ENCODE data around the gene WWC1.

The WWC1 gene

DNA sequence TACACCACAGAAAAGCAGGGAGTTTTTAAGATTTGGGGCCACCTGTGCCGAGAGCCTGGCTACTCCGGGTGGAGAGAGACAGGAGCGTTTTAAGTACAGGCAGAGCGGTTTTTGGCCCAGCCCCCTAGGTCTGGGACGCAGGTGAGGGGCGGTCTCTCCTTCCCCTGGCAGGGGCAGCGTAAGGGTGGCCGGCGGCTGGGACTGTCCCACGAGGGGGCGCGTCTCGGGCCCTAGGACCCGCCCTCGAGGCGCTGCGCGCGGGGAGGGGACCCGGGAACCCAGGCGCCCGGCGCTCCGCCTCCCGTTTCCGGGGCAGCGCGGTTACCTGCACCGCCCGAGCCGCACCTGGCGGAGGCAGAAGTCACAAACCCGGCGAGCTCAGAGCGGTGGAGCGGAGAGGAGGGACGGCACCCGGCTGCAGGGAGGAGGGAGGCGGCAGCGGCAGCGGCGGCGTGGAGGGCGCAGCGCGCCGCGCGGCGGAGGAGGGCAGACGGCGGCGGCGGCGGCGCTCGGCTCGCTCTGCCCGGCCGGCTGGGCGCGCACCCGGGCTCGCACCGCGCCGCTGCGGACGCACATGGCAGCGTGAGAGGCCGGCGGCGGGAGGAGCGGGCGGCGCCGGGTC lies at the start of gene WWC1:
Gene WWC1 (plus strand): TSS at position 304 of the 622 bp plus-strand sequence. CDS start 508 bp downstream, outside the sequence.
- DNase-seq, result peak; percentile 40 to 47

DNA sequence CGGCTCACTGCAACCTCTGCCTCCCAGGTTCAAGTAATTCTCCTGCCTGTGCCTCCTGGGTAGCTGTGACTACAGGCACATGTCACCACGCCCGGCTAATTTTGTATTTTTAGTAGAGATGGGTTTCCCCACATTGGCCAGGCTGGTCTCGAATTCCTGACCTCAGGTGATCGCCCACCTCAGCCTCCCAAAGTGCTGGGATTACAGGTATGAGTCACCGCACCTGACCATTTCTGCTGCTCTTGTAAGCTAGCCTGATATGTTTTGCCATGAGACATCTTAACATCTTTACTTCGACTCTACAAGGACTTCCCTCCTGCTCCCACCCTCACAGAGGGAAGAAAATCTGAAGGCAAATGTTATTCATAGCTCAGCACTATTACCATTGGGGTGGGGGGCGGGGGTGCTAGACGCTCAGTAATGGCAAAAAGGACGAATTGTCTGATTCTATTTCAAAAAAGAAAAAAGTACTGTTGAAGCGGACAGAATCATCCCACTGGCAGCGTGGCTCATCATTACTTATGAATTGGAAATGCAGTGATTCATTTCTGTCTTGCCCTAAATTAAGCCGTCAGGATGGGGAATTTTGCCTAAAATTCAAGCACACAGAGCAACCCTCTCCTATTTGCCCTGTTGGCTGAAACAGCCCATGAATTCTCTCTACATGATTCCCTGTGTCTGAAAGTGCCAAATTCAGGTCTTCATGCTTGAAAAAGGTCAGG lies 46.4 kb upstream of the WWC1 start:
- DNase-seq, result no peak

DNA sequence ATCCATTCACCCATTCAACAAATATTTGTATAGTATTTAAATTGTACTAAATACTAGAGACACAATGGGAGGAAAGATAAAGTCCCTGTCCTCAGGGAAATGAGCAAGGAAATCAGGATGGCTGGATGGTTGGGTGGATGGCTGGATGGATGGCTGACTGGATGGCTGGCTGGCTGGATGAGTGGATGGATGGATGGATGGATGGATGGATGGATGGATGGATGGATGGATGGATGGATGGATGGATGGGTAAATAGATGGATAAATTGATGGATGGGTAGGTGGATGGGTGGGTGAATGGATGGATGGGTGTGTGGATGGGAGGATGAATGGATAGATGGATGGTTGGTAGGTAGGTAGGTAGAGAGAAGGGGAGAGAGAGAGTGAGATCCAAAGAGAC lies 41.5 kb upstream of the WWC1 start:
- no peak for DNase-seq

DNA sequence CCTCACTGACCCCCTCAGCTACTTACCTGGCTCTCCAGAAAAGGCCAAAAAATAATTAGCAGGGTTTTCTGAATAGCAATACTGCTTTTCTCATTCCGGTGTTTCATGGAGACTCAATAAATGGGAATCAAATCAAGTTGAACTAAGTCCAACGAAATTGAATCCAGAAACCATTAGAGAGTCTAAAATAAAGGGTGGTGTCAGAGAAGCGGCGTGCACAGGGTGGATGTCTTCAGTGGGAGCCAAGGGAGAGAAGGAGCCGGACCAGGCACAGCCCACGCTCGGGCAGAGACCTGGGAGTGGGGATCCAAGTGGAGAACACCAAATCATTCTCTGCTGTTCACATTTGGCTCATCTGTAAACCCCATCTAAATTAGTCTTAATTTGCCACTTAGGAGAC lies 40.2 kb upstream of the WWC1 start:
- no peak for DNase-seq

DNA sequence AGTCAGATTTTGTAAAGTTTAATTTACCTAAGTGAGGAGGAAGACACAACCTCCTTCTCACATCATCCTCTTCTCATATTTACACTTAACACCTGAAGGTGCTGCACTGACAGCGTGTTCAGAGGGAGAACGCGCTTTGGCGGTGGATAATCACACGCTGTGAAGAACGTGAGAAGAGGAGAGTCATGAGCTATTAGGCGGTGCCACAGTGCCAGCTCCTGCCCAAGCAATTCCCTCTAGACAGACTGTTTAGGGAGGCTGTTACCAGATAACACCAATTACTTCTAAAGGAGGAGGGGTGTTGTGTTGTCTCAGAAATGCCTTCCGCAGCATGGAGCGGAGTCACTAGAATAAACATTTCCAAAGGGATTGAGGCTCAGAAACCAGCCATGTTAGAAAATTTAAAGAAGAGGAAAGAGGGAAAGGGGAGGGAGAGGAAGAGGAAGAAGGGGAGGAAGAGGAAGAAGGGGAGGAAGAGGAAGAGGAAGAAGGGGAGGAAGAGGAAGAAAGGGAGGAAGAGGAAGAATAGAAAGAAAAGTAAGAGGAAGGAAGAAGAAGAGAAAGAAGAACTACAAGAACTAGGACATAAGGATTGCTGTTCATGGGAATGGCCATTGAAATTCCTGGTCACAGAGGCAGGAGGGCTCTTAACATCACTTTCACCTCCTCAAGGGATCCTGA lies 37.3 kb upstream of the WWC1 start:
- DNase-seq, result no peak

DNA sequence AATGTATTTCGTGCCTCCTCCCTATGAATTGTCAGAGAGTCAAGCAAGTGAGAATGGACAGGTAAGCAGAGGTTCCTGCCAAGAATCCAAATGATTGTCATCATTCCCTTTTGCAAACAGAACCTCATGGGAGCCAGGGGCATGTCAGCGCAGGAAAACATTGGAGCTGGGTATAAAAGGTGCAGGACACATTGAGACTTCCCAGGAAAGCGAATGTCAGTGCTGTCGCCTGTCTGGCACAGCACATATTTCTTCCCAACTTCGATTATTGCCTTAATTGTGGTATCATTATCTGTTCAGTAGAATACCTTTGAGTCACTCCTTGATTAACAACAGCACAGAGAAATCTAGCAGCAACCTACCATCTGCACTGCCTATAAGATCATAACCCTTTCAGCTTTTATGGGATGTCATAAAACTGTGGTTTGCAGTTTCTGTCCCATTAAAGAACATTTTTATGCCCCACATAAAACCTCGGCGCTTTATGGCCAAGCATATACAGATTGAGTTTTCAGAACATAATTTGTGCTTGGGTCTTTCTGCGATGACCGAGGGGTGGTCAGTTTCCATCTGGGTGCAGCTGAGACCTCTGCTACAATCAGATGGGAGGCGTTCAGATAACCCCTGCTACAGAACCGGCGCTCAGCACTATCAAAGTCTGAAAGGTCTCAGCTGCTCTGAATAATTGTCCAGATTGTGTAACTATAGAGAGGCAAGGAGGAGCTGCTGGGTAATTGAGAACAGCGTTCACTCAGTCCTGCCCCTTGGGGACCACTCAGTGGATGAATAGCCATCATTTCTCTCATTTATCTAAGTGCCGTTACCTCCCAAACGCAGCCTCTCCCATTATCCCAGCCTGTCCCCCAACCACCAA lies 30.9 kb upstream of the WWC1 start:
- no peak for DNase-seq

DNA sequence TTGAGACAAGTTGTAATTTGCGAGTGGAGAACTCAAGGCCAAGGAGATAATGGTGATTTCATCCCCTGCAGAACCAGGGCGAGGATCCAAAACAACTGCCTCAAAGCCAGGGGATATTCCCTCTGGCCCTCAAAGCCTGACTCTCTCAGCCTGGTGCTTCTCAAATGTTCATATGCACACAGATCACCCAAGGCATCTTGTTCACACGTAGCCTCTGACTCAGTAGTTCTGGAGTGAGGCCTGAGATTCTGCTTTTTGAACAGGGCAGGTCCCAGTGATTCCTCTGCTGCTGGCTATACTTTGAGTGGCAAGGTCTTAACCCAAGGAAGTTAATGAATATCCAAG lies 30.2 kb upstream of the WWC1 start:
- DNase-seq, result no peak

DNA sequence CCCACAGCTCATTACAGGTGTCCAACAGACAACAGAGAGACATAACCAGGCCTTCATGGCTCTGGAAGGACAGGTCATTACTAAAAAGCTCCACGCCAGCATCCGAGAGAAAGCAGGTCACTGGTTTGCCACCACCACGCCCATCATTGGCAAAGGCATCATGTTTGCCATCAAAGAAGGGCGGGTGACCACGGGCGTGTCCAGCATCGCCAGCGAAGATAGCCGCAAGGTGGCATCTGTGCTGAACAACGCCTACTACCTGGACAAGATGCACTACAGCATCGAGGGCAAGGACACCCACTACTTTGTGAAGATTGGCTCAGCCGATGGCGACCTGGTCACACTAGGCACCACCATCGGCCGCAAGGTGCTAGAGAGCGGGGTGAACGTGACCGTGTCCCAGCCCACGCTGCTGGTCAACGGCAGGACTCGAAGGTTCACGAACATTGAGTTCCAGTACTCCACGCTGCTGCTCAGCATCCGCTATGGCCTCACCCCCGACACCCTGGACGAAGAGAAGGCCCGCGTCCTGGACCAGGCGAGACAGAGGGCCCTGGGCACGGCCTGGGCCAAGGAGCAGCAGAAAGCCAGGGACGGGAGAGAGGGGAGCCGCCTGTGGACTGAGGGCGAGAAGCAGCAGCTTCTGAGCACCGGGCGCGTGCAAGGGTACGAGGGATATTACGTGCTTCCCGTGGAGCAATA lies 29.3 kb upstream of the WWC1 start:
- DNase-seq, result no peak

DNA sequence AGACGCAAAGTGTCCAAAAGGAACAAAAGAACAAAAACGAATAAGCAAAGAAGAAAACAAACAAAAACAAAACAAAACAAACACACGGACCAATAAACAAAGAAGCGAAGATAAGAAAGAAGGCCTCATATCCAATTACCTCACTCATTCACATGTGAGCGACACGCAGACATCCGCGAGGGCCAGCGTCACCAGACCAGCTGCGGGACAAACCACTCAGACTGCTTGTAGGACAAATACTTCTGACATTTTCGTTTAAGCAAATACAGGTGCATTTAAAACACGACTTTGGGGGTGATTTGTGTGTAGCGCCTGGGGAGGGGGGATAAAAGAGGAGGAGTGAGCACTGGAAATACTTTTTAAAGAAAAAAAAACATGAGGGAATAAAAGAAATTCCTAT lies 28.3 kb upstream of the WWC1 start:
- no peak for DNase-seq

DNA sequence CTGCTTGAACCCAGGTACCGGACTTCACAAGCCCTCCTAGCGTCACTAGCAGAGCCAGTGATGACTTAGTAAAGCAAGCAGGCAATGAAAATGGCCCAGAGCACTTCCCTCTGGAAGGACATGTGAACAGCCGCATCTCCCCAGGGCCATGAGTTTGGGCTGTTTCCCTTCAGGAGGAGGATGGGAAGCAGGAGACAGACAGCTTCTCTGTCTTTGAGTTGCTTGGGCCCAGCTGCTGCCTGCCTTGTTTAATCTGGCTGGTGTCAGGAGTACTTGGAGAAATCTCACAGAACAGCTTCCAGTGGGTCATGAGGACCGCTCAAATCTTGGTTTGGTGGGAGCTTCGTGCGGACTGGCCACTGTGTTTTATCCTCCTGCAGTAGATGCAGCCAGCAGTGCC lies 25.4 kb upstream of the WWC1 start:
- DNase-seq, result no peak

DNA sequence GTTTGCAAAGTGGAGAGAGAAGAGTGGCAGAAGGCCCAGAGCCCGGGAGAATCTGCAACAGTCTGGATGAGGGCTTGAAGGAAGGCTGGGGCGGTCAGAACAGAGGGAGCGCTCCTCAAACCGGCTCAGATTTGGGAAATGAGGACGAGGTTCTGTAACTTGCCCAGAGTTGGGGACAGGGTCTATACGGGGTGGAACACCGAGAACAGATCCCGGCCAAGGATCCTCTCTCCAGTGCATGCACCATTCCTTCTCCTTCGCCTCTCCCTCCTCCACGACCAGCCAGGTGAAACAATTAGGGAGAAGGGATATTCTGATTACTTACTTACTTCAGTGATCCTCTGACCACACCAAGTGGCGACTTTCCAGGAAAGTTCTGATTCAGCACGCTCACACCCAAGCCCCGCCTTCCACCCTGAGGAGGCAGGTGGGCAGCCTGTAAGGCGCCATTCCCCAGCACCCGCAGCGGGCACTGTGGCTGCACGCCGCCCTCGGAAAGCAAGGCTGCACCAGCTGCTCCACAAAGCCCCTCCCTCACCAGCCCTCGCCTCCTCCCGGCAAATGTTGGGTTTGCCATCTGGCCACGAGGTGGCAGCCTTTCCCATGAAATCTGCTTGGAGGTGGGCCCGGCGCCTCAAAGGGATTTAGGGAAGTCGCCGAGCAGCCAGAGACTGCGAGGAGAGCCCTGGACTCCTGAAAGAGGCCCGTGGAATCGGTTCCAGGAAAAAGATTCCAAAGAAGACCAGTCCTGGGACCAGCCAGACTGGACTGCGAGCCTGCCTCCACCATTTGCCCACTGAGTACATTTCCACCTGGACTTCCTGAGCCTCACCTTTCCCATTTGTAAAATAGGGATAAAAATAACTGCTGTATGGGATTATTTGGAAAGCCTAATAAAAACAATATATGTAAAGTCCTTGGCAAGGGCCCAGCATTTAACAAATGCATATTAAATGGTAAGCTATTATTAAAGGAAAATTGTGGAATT lies 22.2 kb upstream of the WWC1 start:
- peak; percentile 80 to 83 for DNase-seq

DNA sequence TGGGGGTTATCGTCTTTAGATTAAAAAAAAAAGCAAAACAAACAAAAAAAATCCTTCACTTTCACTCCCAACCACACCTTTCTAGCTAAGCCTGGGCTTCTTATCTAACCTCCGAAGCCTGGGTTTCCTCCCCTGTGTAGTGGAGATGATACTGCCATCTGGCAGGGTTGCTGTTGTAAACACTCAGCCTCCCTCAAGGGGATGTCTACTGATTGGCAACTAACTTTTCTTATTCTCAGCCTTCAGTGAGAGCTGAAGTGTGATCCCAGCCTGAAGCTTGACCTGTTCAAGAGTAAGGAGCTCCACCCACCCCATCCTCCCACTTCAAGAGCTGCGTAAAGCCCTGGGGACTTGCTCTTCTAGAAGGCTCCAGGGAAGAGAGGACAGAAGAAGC lies 21.5 kb upstream of the WWC1 start:
- DNase-seq, result no peak

DNA sequence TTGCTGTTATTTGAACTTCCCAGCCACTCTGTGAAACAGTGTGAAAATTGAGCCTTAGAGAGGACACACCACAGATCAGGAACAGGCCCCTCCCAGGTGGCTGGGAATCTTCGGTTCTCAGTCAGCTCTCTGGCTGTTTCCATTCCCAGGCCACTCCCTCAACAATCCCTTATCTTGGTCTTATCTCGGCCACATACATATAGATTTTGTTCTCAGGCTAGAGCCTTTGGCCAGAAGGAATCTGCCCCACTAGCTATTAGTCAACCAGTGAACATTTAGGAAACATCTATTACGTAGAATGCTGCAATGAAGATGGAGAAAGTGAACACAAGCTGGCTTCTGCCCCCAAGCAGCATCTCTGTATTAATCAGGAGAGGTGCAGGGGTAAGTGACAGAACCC lies 21.0 kb upstream of the WWC1 start:
- DNase-seq, result no peak

DNA sequence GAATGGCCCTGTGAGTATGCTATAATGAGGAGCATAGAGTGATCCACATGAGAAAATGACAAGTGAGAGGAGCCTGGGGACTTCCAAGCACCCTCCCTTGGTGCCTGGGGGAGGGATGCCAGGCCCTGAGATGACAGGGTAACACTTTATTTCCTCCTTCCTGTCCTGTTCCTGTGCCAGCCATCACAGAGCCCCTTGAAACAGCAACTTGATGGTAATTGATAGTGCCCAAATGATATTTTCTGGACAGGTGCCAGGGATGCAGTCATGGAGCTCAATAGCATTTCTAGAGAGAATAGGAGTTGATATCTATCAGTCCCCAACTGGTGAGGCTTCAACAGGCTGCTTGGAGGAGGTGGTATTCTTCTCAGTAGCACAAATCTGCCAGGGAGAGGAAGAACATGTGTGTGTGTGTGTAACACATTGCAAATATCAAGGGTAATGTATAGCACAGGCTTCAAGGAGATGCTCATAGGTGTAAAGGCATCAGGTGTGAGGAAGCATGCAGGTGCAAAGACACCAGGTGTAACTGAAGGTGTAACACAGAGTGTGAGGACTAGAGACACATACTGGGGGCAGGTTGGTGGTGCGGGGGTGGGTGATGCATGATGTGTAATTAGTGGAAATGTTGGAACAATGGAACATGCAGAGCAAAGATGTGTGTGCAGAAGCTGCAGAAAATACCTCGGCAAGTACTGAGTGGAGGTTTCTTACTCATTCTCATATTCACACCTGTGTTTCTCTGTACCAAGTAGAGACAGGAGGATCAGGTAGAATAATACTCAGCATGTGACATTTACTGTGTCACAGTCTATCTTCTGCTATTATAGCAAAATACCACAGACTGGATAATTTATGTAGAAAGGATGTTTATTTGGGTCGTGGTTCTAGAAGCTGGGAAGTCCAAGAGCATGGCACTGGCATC lies 18.1 kb upstream of the WWC1 start:
- DNase-seq, result no peak

DNA sequence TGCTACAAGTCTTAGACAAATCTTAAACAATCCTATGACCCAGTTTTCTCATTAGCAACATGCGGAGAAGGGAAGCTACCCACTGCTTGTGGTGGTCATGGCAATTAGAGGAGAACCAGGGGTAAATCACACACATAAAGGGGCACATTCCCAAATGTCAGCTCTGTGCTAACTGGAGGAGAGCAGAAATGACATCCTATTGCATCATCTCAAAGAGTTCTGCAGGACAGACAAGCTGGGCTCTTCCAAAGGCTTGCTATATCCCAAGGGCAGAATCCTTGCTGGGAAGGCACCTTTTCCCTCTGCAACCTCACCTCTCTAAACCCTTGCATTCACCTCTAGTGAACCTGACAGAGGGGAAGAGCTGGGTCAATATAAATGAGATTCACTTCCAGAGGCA lies 17.0 kb upstream of the WWC1 start:
- DNase-seq, result no peak

DNA sequence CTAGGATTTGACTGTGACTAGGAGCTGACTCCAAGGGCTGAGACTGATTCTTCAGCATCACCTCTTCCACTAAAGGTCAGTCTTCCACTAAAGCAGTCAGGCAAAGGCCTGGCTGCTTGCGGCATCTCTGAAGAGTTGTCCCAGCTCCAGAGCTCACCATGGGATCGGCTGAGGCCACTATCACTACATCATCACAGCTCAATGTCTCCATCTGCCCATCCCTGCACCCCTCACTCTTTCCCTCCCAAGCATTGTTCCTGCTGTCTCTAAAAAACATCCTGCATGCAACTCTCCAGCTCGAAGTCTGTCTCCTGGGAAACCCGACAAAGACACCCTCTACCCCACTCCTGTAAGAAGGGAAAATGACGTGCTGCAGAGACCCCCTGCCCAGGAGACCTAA lies 15.5 kb upstream of the WWC1 start:
- no peak for DNase-seq

DNA sequence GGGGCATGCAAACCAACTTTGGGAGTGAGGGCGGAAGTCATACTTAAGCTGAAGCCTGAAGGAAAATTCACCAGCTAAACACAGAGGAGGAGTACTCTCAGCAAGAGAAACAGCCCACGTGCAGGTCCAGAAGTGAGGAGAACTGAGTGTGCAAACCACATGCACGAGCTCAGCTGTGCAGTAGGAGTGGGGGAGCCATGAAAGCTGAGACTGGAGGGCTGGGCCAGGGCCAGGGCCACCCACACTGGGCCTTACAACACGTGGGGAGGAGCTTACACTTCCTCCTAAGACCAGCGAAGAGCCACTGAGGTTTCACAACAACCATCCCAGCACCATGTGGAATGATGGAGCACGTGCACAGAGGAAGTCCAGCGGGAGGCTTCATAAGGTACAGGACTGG lies 9.3 kb upstream of the WWC1 start:
- DNase-seq, result no peak

DNA sequence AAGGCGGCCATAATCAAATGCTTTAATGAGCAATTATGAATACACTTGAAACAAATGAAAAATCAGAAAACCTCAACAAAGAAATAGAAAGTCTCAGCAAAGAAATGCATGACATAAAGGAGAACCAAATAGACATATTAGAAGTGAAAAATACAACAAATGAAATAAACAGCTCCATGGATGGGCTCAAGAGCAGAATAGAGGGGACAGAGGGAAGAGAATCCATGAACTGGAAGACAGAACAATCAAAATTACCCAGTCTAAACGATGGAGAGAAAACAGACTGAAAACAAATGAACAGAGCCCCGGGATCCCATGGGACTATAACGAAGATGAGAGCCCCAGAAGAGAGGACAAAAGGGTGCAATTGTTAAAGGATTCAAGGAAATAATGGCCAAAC lies 6.6 kb upstream of the WWC1 start:
- no peak for DNase-seq

DNA sequence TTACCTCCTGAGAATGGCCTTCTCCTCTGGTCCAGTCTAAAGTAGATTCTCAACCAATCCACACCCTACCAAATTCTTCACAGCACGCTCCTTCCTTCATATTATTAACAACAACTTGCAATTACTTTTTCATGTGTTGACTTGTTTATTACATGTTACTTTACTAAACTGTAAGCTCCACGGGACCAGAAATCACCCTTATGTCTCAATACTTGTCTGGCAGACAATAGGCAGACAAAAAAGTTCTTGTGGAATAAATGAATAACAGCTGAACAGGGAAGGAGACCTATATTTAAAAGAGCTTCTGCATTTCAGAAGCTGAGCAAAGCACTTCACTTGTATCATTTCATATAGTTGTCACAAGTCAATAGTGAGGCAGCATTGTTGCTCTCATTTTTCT lies 5.7 kb upstream of the WWC1 start:
- no peak for DNase-seq

DNA sequence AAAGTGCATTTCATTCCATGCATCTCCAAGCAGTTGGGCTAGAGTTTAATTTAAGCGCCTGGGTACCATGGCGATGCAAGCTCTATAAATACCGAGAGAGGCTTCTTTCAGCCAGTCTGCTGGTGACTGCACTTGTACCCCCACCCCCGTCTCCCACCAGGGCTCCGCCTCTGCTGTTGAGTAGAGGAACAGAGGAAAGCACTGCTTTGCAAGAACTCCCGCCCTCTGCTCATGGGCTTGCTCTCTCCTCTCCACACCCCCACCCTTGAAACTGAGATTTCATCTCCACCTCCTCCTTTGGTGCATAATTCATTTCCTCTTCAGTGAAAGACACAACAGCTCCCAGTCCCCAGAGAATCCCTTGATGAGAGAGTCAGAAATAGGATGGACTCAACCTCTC lies 5.1 kb upstream of the WWC1 start:
- DNase-seq, result no peak

All from activated CD4-positive, alpha-beta T cell treated with anti-CD3 and anti-CD28 coated beads, Interleukin-2, amount 50 U/mL, for 48 hours (primary cell).